Measurements from ENCODE around the gene LTO1.

LTO1 gene

GRCh38 chr11:69640260-69640994, 34.7 kb downstream of the LTO1 start:
- DNase-seq = no peak
- no peak overlapping the region for H3K27ac ChIP-seq
- H3K9me3 ChIP-seq (ENCODE audit: severe bottlenecking) = no peaks in the 10 kb centered on the region
- H3K4me3 ChIP-seq (ENCODE audit: low read depth, low read length) = no peak overlapping the region
- TF ChIP-seq, protein P1, sequence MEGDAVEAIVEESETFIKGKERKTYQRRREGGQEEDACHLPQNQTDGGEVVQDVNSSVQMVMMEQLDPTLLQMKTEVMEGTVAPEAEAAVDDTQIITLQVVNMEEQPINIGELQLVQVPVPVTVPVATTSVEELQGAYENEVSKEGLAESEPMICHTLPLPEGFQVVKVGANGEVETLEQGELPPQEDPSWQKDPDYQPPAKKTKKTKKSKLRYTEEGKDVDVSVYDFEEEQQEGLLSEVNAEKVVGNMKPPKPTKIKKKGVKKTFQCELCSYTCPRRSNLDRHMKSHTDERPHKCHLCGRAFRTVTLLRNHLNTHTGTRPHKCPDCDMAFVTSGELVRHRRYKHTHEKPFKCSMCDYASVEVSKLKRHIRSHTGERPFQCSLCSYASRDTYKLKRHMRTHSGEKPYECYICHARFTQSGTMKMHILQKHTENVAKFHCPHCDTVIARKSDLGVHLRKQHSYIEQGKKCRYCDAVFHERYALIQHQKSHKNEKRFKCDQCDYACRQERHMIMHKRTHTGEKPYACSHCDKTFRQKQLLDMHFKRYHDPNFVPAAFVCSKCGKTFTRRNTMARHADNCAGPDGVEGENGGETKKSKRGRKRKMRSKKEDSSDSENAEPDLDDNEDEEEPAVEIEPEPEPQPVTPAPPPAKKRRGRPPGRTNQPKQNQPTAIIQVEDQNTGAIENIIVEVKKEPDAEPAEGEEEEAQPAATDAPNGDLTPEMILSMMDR (IDR thresholded peaks at IDR 0.05; ENCODE audit: low read depth, low read length) = no peak
- peaks cover 86% of the 10 kb centered on the region for H3K27me3 ChIP-seq (ENCODE audit: insufficient read depth, low read depth, severe bottlenecking)
- H3K36me3 ChIP-seq = no peaks in the 10 kb centered on the region

DNA sequence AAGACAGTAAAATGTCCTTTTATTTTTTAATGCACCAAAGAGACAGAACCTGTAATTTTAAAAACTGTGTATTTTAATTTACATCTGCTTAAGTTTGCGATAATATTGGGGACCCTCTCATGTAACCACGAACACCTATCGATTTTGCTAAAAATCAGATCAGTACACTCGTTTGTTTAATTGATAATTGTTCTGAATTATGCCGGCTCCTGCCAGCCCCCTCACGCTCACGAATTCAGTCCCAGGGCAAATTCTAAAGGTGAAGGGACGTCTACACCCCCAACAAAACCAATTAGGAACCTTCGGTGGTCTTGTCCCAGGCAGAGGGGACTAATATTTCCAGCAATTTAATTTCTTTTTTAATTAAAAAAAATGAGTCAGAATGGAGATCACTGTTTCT, 35.3 kb downstream of the LTO1 start:
- no peak overlapping the region for H3K27ac ChIP-seq
- no peak overlapping the region for H3K4me3 ChIP-seq (ENCODE audit: low read depth, low read length)
- no peak for DNase-seq
- no peaks in the 10 kb centered on the region for H3K36me3 ChIP-seq
- H3K27me3 ChIP-seq (ENCODE audit: insufficient read depth, low read depth, severe bottlenecking) = peaks cover 89% of the 10 kb centered on the region
- TF ChIP-seq, protein P1 (IDR thresholded peaks at IDR 0.05; ENCODE audit: low read depth, low read length) = no peak
- no peaks in the 10 kb centered on the region for H3K9me3 ChIP-seq (ENCODE audit: severe bottlenecking)

GRCh38 chr11:69638941-69639681, 36.0 kb downstream of the LTO1 start:
- DNase-seq = peak; percentile 90
- TF ChIP-seq, protein P1 (IDR thresholded peaks at IDR 0.05; ENCODE audit: low read depth, low read length) = no peak
- Histone ChIP-seq H3K27me3 (ENCODE audit: insufficient read depth, low read depth, severe bottlenecking) (peaks cover 95% of the 10 kb centered on the region), H3K27ac (no peak overlapping the region), H3K4me3 (ENCODE audit: low read depth, low read length) (peak overlapping the region; percentile 19), H3K36me3 (no peaks in the 10 kb centered on the region), H3K9me3 (ENCODE audit: severe bottlenecking) (no peaks in the 10 kb centered on the region)

DNA sequence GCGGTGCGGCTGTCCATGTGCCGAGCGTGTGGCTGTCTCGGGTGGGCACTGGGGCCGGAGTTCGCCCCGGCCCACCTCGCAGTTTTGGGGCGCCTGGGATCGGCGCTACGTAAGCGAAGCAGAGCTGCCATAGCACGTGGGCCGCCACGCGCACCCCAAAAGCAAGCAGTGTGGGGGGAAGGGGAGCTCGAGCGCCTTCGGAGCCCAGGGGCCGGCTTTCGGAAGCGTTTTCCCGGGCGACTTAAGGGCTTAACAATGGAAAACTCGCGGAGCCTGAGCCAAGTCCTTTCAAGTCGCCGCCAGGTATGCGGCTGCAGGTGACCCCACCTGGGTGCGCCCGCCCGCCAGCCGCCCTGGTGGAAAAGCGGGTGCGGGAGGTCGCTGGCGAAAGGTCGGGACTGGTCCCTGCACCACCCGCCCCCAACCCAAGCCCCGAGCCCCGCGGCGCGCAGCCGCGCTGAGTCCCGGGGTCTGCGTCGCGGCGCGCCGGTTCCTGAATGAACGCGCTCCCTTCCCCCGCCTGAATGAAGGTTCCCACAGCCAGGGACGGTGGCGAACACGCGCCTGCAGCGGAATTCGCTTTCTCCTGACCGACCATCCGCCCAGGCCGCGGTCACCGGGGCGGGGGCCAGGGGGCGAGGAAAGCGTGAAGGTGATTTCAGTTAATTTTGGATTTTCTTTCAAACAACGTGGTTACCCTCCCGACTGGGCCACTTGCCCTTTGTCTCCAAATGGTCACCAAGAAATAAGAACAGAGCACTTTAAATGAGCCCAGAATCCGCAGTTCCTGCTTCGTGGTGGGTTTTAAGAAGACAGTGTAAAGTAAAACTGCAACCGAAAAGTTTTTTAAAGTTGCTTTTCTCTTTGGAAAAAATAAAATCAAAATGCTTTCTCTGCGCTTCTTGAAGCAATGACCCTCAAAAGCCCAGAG, 36.9 kb downstream of the LTO1 start:
- TF ChIP-seq, protein P1 (IDR thresholded peaks at IDR 0.05; ENCODE audit: low read depth, low read length) = no peak
- H3K27ac ChIP-seq = no peak overlapping the region
- H3K36me3 ChIP-seq = no peaks in the 10 kb centered on the region
- no peak for DNase-seq
- H3K4me3 ChIP-seq (ENCODE audit: low read depth, low read length) = no peak overlapping the region; the same call in 1 of the 2 replicates
- no peaks in the 10 kb centered on the region for H3K9me3 ChIP-seq (ENCODE audit: severe bottlenecking)
- peaks cover 95% of the 10 kb centered on the region for H3K27me3 ChIP-seq (ENCODE audit: insufficient read depth, low read depth, severe bottlenecking)

DNA sequence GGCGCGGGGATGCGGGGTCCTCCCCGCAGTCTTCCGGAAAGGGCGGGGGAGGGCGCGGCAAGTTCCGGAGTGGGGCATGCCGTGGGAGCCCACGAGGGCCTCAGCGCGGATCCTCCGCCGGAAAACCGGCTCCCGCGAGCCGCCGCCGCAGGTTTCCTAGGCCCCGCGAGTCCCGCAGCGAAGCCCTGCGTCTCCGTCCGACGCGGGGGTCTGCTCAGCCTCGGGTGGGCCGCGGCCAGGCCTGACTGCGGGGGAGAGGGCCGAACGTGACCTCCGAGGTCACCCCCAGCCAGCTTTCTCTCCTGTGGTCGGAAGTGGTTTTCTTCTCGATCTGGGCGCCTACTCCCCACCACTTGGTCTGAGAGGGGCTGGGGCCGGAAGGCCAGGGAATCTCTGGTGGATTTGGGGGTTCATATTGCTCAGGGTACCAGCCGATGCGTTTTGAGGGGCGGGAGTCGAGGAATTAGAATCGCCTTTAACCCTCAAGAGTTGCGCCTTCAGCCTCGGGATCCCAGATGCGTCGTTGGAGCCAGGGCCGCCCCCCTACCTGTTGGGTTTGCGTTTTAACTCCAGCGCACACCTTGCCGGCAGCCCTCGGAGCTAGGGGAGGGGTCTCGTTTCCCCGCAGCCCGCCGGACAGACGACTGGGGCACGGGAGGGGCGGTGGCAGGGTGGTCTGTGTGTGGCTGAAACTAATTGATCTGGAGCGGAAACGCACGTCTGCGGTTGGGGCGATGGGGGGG, 37.8 kb downstream of the LTO1 start:
- Histone ChIP-seq H3K36me3 (no peaks in the 10 kb centered on the region), H3K27me3 (ENCODE audit: insufficient read depth, low read depth, severe bottlenecking) (peaks cover 93% of the 10 kb centered on the region), H3K27ac (no peak overlapping the region), H3K4me3 (ENCODE audit: low read depth, low read length) (peak overlapping the region; percentile 29), H3K9me3 (ENCODE audit: severe bottlenecking) (no peaks in the 10 kb centered on the region)
- DNase-seq = no peak
- TF ChIP-seq, protein P1 (IDR thresholded peaks at IDR 0.05; ENCODE audit: low read depth, low read length) = no peak

Data from WERI-Rb-1 (cell line).